WERI-Rb-1 (cell line): ENCODE results near the gene PGS1.

Source experiments
- DNase-seq: peaks from one replicate; pipeline ENCODE4 v3.0.0-alpha.2; 2020
- H3K27ac ChIP-seq: fragments of 250-450 bp; sonication (Bioruptor Pico); 2 replicates; pipeline ENCODE4 v1.5.1; 2020; ENCODE audit warnings: mild to moderate bottlenecking, moderate library complexity
- H3K27me3 ChIP-seq: fragments of 250-450 bp; sonication (Bioruptor Pico); 2 replicates; pipeline ENCODE4 v1.5.1; 2021; ENCODE audit warnings: mild to moderate bottlenecking, low read depth, moderate library complexity; ENCODE audit not compliant: insufficient read depth, severe bottlenecking
- H3K36me3 ChIP-seq: fragments of 250-450 bp; sonication (Bioruptor Pico); 2 replicates; pipeline ENCODE4 v1.5.1; 2020; ENCODE audit warnings: mild to moderate bottlenecking, moderate library complexity
- H3K4me3 ChIP-seq: 2 replicates; pipeline ENCODE4 v1.5.1; 2011; ENCODE audit warnings: low read depth, mild to moderate bottlenecking, control low read depth, low read length
- H3K9me3 ChIP-seq: fragments of 250-450 bp; sonication (Bioruptor Pico); 2 replicates; pipeline ENCODE4 v1.5.1; 2021; ENCODE audit warnings: mild to moderate bottlenecking, moderate library complexity; ENCODE audit not compliant: severe bottlenecking
- CTCF ChIP-seq: IDR thresholded peaks from 2 replicates; pipeline ENCODE4 v1.5.1; 2011; ENCODE audit warnings: low read depth, mild to moderate bottlenecking, control low read depth, inconsistent platforms, low read length

The PGS1 gene

DNA sequence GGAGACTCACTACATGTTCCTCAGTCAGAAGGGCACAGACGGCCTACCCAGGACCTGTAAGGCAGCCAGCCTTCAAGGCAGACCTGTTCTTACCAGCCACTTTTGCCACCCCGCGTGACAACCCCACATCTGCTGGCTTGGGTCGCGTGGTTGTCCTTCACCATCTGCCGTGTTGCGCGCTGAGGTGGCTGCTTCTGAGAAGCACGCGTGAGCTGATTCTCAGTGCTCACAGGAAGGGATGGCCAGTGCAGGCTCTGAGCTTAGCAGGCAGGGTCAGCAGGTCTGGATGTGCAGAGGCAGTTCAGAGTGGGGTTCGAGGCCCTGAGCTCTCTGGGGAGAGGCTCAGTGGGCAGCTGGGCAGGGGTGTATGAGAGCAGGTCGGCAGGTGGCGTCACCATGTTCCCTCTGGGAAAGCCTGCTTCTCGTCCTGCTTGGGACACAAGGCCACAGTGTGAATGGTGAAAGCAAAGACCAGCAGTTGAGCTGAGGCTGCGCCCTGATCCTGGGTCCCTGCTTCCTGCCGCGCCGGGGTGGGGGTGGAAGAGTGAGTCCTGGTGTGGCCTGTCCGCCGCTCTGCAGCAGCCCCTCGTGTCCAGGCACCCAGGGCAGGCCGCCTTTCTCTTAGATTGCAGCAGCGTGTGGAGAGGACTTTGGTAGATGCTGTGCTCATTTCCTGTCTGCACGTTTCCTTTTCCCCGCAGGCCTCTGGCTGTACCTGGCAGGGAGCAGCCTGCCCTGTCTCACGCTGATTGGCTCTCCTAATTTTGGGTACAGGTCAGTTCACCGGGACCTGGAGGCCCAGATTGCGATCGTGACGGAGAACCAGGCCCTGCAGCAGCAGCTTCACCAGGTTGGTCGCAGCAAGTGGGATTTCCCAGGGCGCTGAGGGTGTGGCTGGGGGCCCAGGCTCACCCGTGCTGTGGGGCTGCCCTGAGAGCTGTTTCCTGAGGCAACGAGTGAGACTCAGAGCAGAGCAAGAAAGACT lies 36.0 kb downstream of the PGS1 start:
- Histone ChIP-seq H3K4me3 (no peak overlapping the region), H3K36me3 (peaks cover 44% of the 10 kb centered on the region), H3K9me3 (no peaks in the 10 kb centered on the region), H3K27ac (no peak overlapping the region), H3K27me3 (no peaks in the 10 kb centered on the region)
- TF ChIP-seq CTCF, result no peak
- no peak for DNase-seq

DNA sequence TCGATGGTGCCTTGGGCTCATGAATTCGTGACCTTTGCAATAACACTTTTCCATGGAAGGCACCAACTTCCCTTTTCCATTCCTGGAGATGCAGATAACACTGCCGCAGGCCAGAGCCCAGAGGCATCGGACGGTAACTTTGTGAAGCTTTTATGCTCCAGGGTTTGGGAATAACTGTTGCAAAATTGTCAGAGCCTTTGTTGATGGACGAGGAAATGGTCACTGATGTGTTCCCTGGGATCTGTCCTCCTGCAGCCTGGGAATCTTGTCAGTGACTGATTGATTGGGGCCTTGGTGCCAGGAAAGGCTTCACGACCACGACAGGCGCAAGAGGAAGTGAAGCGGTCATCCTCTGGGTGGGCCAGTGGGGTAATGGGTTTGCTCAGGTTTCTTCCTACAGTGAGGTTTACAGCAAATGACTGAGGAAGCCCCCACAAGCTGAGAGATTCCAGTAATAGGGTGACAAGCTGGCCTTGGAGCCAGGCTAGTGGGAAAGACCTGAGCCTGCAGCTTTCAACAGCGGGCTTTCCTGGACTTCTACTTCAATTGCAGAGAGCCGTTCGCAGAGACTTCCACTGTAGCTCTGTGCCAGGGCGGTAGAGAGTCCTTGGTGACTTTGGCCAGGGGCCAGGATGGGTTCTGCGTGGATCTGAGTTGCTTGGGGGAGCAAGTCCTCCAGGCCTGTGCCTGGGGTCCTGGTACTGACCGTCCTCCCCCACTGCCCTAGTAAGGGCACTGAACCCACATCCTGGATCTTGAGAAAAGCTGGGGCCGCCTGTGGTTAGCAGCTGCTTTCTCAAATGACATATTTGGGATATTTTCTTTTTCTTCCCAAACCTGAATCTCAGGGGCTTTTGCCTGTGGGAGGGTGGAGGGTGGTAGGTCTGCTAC lies 37.6 kb downstream of the PGS1 start:
- H3K27ac ChIP-seq, result no peak overlapping the region
- no peak for DNase-seq

GRCh38 chr17:78416791-78417530 lies 38.5 kb downstream of the PGS1 start:
- no peak for TF ChIP-seq CTCF
- DNase-seq, result no peak
- no peak overlapping the region for H3K4me3 ChIP-seq
- H3K27ac ChIP-seq, result no peak overlapping the region
- peaks cover 58% of the 10 kb centered on the region for H3K36me3 ChIP-seq
- no peaks in the 10 kb centered on the region for H3K27me3 ChIP-seq
- no peaks in the 10 kb centered on the region for H3K9me3 ChIP-seq

More for the DNA sequence above, 37.6 kb downstream of the PGS1 start:
- H3K27me3 ChIP-seq, result no peaks in the 10 kb centered on the region
- no peak for TF ChIP-seq CTCF
- no peaks in the 10 kb centered on the region for H3K9me3 ChIP-seq
- H3K36me3 ChIP-seq, result peaks cover 53% of the 10 kb centered on the region
- no peak overlapping the region for H3K4me3 ChIP-seq

GRCh38 chr17:78417531-78417909 lies 39.1 kb downstream of the PGS1 start:
- H3K27ac ChIP-seq, result no peak overlapping the region
- no peak for TF ChIP-seq CTCF
- no peaks in the 10 kb centered on the region for H3K27me3 ChIP-seq
- H3K9me3 ChIP-seq, result no peaks in the 10 kb centered on the region
- peaks cover 63% of the 10 kb centered on the region for H3K36me3 ChIP-seq
- no peak for DNase-seq
- no peak overlapping the region for H3K4me3 ChIP-seq

- no peak for DNase-seq
- H3K36me3 ChIP-seq, result peaks cover 66% of the 10 kb centered on the region
- no peak overlapping the region for H3K4me3 ChIP-seq
- H3K27me3 ChIP-seq, result no peaks in the 10 kb centered on the region
- no peak for TF ChIP-seq CTCF
- H3K27ac ChIP-seq, result no peak overlapping the region
- no peaks in the 10 kb centered on the region for H3K9me3 ChIP-seq
Observed at GRCh38 chr17:78418326-78419026, 40.0 kb downstream of the PGS1 start.
